PC-9 (cell line): ENCODE data around the gene DPH6. TPM values are rescaled to one million over a fixed set of nuclear protein-coding genes. Genes with fewer than 3 reads are reported as not detected.
"Not testable (repeated sequence)": the region's sequence is repeated elsewhere in the genome, so short reads cannot be mapped to it uniquely, and the experiment has no call there.

Source experiments
- BruUV-seq: library from RNA; stranded (reverse); fragments of 400-500 nt; replicated peaks from 2 replicates; lab custom pipeline; 2021; lab: Mats Ljungman, UMichigan
- CTCF ChIA-PET: fragments of 300-600 bp; sonication (Branson Sonifier 250); formaldehyde crosslinking; loops from one replicate; lab custom pipeline; 2022; ENCODE audit warnings: antibody characterized with exemption; lab: Charles Lee
- POLR2A ChIA-PET: fragments of 300-600 bp; sonication (Branson Sonifier 250); formaldehyde crosslinking; loops from one replicate; lab custom pipeline; 2022; ENCODE audit warnings: antibody characterized with exemption; ENCODE audit not compliant: unreplicated experiment; lab: Charles Lee
- DNase-seq, 2 experiments: peaks; one replicate each; pipeline versions ENCODE4 v3.0.0 to v3.0.0-alpha.2; 2015 to 2022; ENCODE audit warnings: mixed read lengths in 1 of 2
- H2AFZ ChIP-seq: fragments of 200-600 bp; sonication (generic); 2 replicates; pipeline ENCODE4 v1.8.1; 2017; ENCODE audit warnings: antibody characterized with exemption
- H3F3A ChIP-seq: fragments of 200-600 bp; sonication (generic); 2 replicates; pipeline ENCODE4 v1.8.1; 2017; ENCODE audit warnings: antibody characterized with exemption, mild to moderate bottlenecking, low read depth; ENCODE audit not compliant: insufficient read depth
- H3K27ac ChIP-seq: fragments of 200-600 bp; sonication (generic); 2 replicates; pipeline ENCODE4 v1.6.1; 2016; ENCODE audit warnings: mixed run types
- H3K27me3 ChIP-seq: fragments of 200-600 bp; sonication (generic); 2 replicates; pipeline ENCODE4 v1.6.1; 2016; ENCODE audit warnings: low read depth, mixed run types; ENCODE audit not compliant: insufficient read depth
- H3K36me3 ChIP-seq: fragments of 200-600 bp; sonication (generic); 2 replicates; pipeline ENCODE4 v1.6.1; 2016; ENCODE audit warnings: low read depth, mixed run types
- H3K4me1 ChIP-seq: fragments of 200-600 bp; sonication (generic); replicated peaks from 2 replicates; pipeline ENCODE4 v1.6.1; 2016; ENCODE audit warnings: mixed run types; ENCODE audit not compliant: insufficient read depth
- H3K4me2 ChIP-seq: fragments of 200-600 bp; sonication (generic); 2 replicates; pipeline ENCODE4 v1.6.1; 2017; ENCODE audit warnings: mixed run types
- H3K4me3 ChIP-seq: fragments of 200-600 bp; sonication (generic); 2 replicates; pipeline ENCODE4 v1.6.1; 2016; ENCODE audit warnings: mixed run types
- H3K79me2 ChIP-seq: fragments of 200-600 bp; sonication (generic); 2 replicates; pipeline ENCODE4 v1.6.1; 2017; ENCODE audit warnings: low read depth, mixed run types
- H3K9me2 ChIP-seq: fragments of 200-600 bp; sonication (generic); 2 replicates; pipeline ENCODE4 v1.8.1; 2017; ENCODE audit warnings: mild to moderate bottlenecking; ENCODE audit not compliant: insufficient read depth
- H3K9me3 ChIP-seq: fragments of 200-600 bp; sonication (generic); 2 replicates; pipeline ENCODE4 v1.8.1; 2016; ENCODE audit warnings: low read depth; ENCODE audit not compliant: insufficient read depth
- H4K20me1 ChIP-seq: fragments of 200-600 bp; sonication (generic); 2 replicates; pipeline ENCODE4 v1.8.1; 2017; ENCODE audit not compliant: insufficient read depth
- EZH2 ChIP-seq: fragments of 200-600 bp; sonication (generic); IDR thresholded peaks from 2 replicates; pipeline ENCODE4 v1.8.0; 2017; ENCODE audit warnings: antibody characterized with exemption, low read depth
- intact Hi-C: fragments of 100-400 bp; cut with micrococcal nuclease; formaldehyde crosslinking; loops from one replicate; pipeline ENCODE4 v1.10.0; 2022; ENCODE audit not compliant: unreplicated experiment
- total RNA-seq: library from RNA; stranded (reverse); gene quantifications from 2 replicates; pipeline ENCODE4 v1.2.3, GENCODE V29; 2021
- TF ChIP-seq, protein P1 (sequence below): fragments of 200-600 bp; sonication (generic); conservative IDR thresholded peaks from 2 replicates; pipeline ENCODE4 v1.6.1; 2017; ENCODE audit warnings: mixed run types, antibody characterized with exemption, mild to moderate bottlenecking, moderate library complexity

DPH6 gene
- total RNA-seq, 1 experiment from 2014 or later, result 14.8 TPM

DNA sequence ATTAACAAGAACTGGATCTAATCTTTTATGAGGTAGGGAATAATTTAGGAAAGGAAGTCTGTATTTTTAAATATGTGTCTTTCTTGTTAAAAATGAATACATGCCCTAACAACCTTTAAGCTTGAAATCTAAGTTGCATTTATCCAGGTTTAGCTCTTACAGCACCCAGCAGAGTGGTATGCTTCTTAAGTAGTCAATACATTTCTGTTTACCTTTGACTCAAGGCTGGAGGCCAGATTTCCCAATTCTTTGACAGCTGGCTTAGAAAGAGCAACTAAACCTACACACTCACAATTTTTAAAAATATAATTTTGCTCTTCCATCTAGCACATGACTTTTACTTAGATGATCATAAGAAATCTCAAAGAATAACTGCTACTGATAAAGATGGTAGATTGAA is 148.9 kb downstream of the DPH6 start:
- H3K4me1 ChIP-seq, result no peaks in the 10 kb centered on the region
- TF ChIP-seq, protein P1, sequence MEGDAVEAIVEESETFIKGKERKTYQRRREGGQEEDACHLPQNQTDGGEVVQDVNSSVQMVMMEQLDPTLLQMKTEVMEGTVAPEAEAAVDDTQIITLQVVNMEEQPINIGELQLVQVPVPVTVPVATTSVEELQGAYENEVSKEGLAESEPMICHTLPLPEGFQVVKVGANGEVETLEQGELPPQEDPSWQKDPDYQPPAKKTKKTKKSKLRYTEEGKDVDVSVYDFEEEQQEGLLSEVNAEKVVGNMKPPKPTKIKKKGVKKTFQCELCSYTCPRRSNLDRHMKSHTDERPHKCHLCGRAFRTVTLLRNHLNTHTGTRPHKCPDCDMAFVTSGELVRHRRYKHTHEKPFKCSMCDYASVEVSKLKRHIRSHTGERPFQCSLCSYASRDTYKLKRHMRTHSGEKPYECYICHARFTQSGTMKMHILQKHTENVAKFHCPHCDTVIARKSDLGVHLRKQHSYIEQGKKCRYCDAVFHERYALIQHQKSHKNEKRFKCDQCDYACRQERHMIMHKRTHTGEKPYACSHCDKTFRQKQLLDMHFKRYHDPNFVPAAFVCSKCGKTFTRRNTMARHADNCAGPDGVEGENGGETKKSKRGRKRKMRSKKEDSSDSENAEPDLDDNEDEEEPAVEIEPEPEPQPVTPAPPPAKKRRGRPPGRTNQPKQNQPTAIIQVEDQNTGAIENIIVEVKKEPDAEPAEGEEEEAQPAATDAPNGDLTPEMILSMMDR, result no peak
- no peak for TF ChIP-seq EZH2
- CTCF ChIA-PET, result no interaction called here
- DNase-seq, result no peak
- no peak overlapping the region for H2AFZ ChIP-seq
- H4K20me1 ChIP-seq, result no peaks in the 10 kb centered on the region
- BruUV-seq, result no TSS peak
- H3K9me3 ChIP-seq, result no peaks in the 10 kb centered on the region
- H3K4me3 ChIP-seq, result no peak overlapping the region
- POLR2A ChIA-PET, result no interaction called here
- H3F3A ChIP-seq, result no peaks in the 10 kb centered on the region
- H3K9me2 ChIP-seq, result no peaks in the 10 kb centered on the region
- H3K27ac ChIP-seq, result no peak overlapping the region
- no peaks in the 10 kb centered on the region for H3K79me2 ChIP-seq
- no peaks in the 10 kb centered on the region for H3K27me3 ChIP-seq
- H3K36me3 ChIP-seq, result no peaks in the 10 kb centered on the region
- intact Hi-C loops, result no loop called here
- no peak overlapping the region for H3K4me2 ChIP-seq

DNA sequence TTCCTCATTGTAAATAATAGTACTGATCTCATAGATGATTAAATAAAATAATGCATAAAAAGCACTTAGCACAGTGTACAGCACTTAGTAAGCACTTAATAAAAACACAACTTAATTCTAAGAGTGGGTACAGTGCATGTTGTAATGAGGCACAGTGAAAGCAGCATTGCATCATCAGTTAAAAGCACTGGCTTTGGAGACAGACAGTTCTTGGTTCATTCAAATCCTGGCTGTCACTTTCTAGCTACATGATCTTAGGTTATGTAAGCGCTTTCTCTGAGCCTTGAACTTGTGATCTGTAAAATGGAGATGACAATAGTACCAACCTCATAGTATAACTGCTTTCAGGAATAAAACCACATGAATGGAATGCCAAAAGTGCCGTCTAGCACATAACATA is 151.5 kb downstream of the DPH6 start:
- Histone ChIP-seq H3K4me1 (no peaks in the 10 kb centered on the region), H3K9me2 (no peaks in the 10 kb centered on the region), H3F3A (no peaks in the 10 kb centered on the region), H3K4me2 (no peak overlapping the region), H3K27me3 (no peaks in the 10 kb centered on the region), H3K9me3 (no peaks in the 10 kb centered on the region), H3K79me2 (no peaks in the 10 kb centered on the region), H3K4me3 (no peak overlapping the region), H4K20me1 (no peaks in the 10 kb centered on the region), H3K27ac (no peak overlapping the region), H2AFZ (no peak overlapping the region), H3K36me3 (no peaks in the 10 kb centered on the region)
- intact Hi-C loops, result no loop called here
- no peak for DNase-seq
- BruUV-seq, result no TSS peak
- TF ChIP-seq EZH2, result no peak
- TF ChIP-seq, protein P1, result no peak
- ChIA-PET POLR2A (no interaction called here), CTCF (no interaction called here)

DNA sequence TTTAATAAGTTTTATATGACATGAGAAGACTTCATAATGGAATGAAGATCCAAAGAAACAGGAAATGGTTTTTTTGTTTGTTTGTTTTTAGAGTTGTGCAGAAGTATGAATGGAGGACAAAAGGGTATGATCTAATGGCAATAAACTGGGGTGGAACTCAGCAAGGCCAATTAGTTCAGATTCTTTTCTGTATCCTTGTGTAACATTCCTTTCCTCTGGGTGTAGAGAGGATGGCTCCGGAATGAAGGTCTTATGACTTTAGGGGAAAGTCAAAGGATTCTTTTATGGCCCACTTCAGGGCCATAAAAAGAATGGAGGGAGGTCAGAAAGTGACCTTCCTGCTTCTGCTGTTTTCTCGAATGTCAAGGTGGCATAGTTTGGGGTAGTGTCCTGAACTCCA is 152.6 kb downstream of the DPH6 start:
- CTCF ChIA-PET, result no interaction called here

DNA sequence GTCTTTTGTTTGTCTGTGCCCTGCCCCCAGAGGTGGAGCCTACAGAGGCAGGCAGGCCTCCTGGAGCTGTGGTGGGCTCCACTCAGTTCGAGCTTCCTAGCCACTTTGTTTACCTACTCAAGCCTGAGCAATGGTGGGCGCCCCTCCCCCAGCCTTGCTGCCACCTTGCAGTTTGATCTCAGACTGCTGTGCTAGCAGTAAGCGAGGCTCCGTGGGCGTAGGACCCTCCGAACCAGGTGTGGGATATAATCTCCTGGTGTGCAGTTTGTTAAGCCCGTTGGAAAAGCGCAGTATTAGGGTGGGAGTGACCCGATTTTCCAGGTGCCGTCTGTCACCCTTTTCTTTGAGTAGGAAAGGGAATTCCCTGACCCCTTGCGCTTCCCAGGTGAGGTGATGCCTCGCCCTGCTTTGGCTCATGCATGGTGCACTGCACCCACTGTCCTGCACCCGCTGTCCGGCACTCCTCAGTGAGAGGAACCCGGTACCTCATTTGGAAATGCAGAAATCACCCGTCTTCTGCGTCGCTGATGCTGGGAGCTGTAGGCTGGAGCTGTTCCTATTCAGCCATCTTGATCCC is 154.5 kb downstream of the DPH6 start:
- BruUV-seq, H3K9me2 ChIP-seq, CTCF ChIA-PET, H3K4me3 ChIP-seq, POLR2A ChIA-PET, H3K9me3 ChIP-seq, H3K36me3 ChIP-seq, H2AFZ ChIP-seq, H4K20me1 ChIP-seq, H3K27me3 ChIP-seq, H3K4me2 ChIP-seq, H3F3A ChIP-seq, H3K79me2 ChIP-seq, H3K27ac ChIP-seq, intact Hi-C loops, H3K4me1 ChIP-seq, DNase-seq: not testable (repeated sequence)

More for the DNA sequence above, 152.6 kb downstream of the DPH6 start:
- Histone ChIP-seq H3K27me3 (no peaks in the 10 kb centered on the region), H3F3A (no peaks in the 10 kb centered on the region), H3K36me3 (no peaks in the 10 kb centered on the region), H3K4me1 (no peaks in the 10 kb centered on the region), H3K9me2 (no peaks in the 10 kb centered on the region), H3K27ac (no peak overlapping the region), H4K20me1 (no peaks in the 10 kb centered on the region), H2AFZ (no peak overlapping the region), H3K4me3 (no peak overlapping the region), H3K9me3 (no peaks in the 10 kb centered on the region), H3K4me2 (no peak overlapping the region), H3K79me2 (no peaks in the 10 kb centered on the region)
- POLR2A ChIA-PET, result no interaction called here
- intact Hi-C loops, result no loop called here
- TF ChIP-seq, protein P1, result no peak
- no peak for TF ChIP-seq EZH2
- no TSS peak for BruUV-seq
- DNase-seq, result no peak
